ENCODE data around the gene CARMIL1.

GRCh38 chr6:25251426-25251825 lies 27.7 kb upstream of the CARMIL1 start:
- TF ChIP-seq, protein P1, sequence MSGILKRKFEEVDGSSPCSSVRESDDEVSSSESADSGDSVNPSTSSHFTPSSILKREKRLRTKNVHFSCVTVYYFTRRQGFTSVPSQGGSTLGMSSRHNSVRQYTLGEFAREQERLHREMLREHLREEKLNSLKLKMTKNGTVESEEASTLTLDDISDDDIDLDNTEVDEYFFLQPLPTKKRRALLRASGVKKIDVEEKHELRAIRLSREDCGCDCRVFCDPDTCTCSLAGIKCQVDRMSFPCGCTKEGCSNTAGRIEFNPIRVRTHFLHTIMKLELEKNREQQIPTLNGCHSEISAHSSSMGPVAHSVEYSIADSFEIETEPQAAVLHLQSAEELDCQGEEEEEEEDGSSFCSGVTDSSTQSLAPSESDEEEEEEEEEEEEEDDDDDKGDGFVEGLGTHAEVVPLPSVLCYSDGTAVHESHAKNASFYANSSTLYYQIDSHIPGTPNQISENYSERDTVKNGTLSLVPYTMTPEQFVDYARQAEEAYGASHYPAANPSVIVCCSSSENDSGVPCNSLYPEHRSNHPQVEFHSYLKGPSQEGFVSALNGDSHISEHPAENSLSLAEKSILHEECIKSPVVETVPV (CRISPR knock-in tag; IDR thresholded peaks at IDR 0.05), result no peak
- no peak for TF ChIP-seq TOX (CRISPR knock-in tag; IDR thresholded peaks at IDR 0.05; ENCODE audit: borderline replicate concordance)
- no peak for TF ChIP-seq ISL1 (CRISPR knock-in tag; IDR thresholded peaks at IDR 0.05)
- no peak for TF ChIP-seq ZFP3 (CRISPR knock-in tag; IDR thresholded peaks at IDR 0.05)
- no peak for TF ChIP-seq RARB (CRISPR knock-in tag; IDR thresholded peaks at IDR 0.05)
